ENCODE data around the gene KRTAP9-6. TPM values are rescaled to one million over a fixed set of nuclear protein-coding genes. Genes with fewer than 3 reads are reported as not detected.

KRTAP9-6 gene
- total and polyA plus RNA-seq, 2 of the 13 experiments (the other 11 are each of a cell fraction or from before 2014, with no cell fraction given), result not detected

DNA sequence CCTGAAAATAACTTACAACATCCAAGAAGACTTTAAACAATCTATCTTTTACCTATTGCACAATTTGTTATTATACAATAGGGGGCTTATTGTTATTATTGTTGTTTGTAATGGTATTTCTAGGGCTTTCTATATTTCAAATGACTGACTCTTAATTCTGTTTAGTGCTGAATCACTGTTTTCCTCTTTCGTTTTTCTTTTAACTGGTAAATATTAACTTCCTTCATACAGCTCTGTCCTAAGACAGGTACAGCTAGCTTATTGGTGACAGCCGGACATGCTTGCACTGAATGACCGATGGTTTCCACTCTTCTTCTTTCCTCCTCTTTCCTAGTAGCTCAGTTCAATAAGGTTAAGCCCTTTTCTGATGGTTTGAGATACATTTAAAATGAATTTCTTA lies 21.9 kb downstream of the KRTAP9-6 start (continued):
- TF ChIP-seq, protein P1, sequence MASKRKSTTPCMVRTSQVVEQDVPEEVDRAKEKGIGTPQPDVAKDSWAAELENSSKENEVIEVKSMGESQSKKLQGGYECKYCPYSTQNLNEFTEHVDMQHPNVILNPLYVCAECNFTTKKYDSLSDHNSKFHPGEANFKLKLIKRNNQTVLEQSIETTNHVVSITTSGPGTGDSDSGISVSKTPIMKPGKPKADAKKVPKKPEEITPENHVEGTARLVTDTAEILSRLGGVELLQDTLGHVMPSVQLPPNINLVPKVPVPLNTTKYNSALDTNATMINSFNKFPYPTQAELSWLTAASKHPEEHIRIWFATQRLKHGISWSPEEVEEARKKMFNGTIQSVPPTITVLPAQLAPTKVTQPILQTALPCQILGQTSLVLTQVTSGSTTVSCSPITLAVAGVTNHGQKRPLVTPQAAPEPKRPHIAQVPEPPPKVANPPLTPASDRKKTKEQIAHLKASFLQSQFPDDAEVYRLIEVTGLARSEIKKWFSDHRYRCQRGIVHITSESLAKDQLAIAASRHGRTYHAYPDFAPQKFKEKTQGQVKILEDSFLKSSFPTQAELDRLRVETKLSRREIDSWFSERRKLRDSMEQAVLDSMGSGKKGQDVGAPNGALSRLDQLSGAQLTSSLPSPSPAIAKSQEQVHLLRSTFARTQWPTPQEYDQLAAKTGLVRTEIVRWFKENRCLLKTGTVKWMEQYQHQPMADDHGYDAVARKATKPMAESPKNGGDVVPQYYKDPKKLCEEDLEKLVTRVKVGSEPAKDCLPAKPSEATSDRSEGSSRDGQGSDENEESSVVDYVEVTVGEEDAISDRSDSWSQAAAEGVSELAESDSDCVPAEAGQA (IDR thresholded peaks at IDR 0.05; ENCODE audit: low read depth), result no peak
- TF ChIP-seq, protein P1 (CRISPR knock-in tag; IDR thresholded peaks at IDR 0.05; ENCODE audit: borderline replicate concordance), result no peak
- TF ChIP-seq PTBP1 (IDR thresholded peaks at IDR 0.05; ENCODE audit: low read depth, low read length, poor library complexity, severe bottlenecking) (no peak), MAFK (conservative IDR thresholded peaks at IDR 0.05 in 1 of 2, IDR thresholded peaks at IDR 0.05 in 1 of 2; ENCODE audit: low read length in 2 of 2) (0 out of 4 replicates have a peak, but pooled peaks of 1 of the 2 experiments have one; percentile 23), SAP130 (CRISPR knock-in tag; IDR thresholded peaks at IDR 0.05; ENCODE audit: low read depth) (no peak), RCOR2 (CRISPR knock-in tag; IDR thresholded peaks at IDR 0.05) (no peak), TAF1 (CRISPR knock-in tag; IDR thresholded peaks at IDR 0.05) (no peak), ISX (CRISPR knock-in tag; conservative IDR thresholded peaks at IDR 0.05) (no peak), SNRNP70 (IDR thresholded peaks at IDR 0.05; ENCODE audit: low read depth, low read length) (no peak), CENPT (CRISPR knock-in tag; IDR thresholded peaks at IDR 0.05; ENCODE audit: low read depth) (no peak)
- TF ChIP-seq, protein P2, sequence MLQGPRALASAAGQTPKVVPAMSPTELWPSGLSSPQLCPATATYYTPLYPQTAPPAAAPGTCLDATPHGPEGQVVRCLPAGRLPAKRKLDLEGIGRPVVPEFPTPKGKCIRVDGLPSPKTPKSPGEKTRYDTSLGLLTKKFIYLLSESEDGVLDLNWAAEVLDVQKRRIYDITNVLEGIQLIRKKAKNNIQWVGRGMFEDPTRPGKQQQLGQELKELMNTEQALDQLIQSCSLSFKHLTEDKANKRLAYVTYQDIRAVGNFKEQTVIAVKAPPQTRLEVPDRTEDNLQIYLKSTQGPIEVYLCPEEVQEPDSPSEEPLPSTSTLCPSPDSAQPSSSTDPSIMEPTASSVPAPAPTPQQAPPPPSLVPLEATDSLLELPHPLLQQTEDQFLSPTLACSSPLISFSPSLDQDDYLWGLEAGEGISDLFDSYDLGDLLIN (CRISPR knock-in tag; IDR thresholded peaks at IDR 0.05; ENCODE audit: borderline replicate concordance), result no peak
- TF ChIP-seq, protein P3, sequence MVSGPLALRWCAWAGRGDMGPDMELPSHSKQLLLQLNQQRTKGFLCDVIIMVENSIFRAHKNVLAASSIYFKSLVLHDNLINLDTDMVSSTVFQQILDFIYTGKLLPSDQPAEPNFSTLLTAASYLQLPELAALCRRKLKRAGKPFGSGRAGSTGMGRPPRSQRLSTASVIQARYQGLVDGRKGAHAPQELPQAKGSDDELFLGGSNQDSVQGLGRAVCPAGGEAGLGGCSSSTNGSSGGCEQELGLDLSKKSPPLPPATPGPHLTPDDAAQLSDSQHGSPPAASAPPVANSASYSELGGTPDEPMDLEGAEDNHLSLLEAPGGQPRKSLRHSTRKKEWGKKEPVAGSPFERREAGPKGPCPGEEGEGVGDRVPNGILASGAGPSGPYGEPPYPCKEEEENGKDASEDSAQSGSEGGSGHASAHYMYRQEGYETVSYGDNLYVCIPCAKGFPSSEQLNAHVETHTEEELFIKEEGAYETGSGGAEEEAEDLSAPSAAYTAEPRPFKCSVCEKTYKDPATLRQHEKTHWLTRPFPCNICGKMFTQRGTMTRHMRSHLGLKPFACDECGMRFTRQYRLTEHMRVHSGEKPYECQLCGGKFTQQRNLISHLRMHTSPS (CRISPR knock-in tag; IDR thresholded peaks at IDR 0.05; ENCODE audit: low read depth), result no peak
